ENCODE data around the gene DNAJC10.

- TF ChIP-seq, protein P1, sequence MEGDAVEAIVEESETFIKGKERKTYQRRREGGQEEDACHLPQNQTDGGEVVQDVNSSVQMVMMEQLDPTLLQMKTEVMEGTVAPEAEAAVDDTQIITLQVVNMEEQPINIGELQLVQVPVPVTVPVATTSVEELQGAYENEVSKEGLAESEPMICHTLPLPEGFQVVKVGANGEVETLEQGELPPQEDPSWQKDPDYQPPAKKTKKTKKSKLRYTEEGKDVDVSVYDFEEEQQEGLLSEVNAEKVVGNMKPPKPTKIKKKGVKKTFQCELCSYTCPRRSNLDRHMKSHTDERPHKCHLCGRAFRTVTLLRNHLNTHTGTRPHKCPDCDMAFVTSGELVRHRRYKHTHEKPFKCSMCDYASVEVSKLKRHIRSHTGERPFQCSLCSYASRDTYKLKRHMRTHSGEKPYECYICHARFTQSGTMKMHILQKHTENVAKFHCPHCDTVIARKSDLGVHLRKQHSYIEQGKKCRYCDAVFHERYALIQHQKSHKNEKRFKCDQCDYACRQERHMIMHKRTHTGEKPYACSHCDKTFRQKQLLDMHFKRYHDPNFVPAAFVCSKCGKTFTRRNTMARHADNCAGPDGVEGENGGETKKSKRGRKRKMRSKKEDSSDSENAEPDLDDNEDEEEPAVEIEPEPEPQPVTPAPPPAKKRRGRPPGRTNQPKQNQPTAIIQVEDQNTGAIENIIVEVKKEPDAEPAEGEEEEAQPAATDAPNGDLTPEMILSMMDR (IDR thresholded peaks at IDR 0.05) = no peak
- no peak for TF ChIP-seq POLR2A (IDR thresholded peaks at IDR 0.05)
- TF ChIP-seq POLR2AphosphoS5 (IDR thresholded peaks at IDR 0.05) = no peak
Observed at GRCh38 chr2:182831921-182832320, 115.9 kb downstream of the DNAJC10 start.

All from prostate gland (tissue), 2 donors.